Transverse colon (tissue), 3 donors: ENCODE data around the gene HPD.

ENCODE experiments used
- EP300 ChIP-seq: sonication (generic); formaldehyde crosslinking; IDR thresholded peaks from one replicate; pipeline ENCODE4 v1.6.1; 2017; ENCODE audit warnings: antibody characterized with exemption, low read depth
- POLR2A ChIP-seq: fragments of 450-650 bp; IDR thresholded peaks from one replicate; pipeline ENCODE4 v1.6.1; 2016; ENCODE audit warnings: antibody characterized with exemption, mild to moderate bottlenecking, moderate library complexity
- TF ChIP-seq, protein P1 (sequence below), 5 experiments: fragments of 200-600 bp in 3 of 5; fragments of 450-650 bp in 2 of 5; sonication (generic) in 3 of 5; IDR thresholded peaks; 1 replicate in 2 of 5; 2 replicates in 3 of 5; pipeline ENCODE4 v1.5.1; 2016 to 2017; ENCODE audit warnings: antibody characterized with exemption in 5 of 5, inconsistent platforms in 3 of 5, mild to moderate bottlenecking in 2 of 5, moderate library complexity in 1 of 5

GRCh38 chr12:121820056-121820455 is 38.6 kb downstream of the HPD start:
- TF ChIP-seq POLR2A = no peak
- TF ChIP-seq, protein P1, sequence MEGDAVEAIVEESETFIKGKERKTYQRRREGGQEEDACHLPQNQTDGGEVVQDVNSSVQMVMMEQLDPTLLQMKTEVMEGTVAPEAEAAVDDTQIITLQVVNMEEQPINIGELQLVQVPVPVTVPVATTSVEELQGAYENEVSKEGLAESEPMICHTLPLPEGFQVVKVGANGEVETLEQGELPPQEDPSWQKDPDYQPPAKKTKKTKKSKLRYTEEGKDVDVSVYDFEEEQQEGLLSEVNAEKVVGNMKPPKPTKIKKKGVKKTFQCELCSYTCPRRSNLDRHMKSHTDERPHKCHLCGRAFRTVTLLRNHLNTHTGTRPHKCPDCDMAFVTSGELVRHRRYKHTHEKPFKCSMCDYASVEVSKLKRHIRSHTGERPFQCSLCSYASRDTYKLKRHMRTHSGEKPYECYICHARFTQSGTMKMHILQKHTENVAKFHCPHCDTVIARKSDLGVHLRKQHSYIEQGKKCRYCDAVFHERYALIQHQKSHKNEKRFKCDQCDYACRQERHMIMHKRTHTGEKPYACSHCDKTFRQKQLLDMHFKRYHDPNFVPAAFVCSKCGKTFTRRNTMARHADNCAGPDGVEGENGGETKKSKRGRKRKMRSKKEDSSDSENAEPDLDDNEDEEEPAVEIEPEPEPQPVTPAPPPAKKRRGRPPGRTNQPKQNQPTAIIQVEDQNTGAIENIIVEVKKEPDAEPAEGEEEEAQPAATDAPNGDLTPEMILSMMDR (IDR thresholded peaks at IDR 0.05) = no peak
- TF ChIP-seq EP300 = no peak
